Keratinocyte (primary cell): ENCODE measurements around the gene PROCR. TPM values are rescaled to one million over a fixed set of nuclear protein-coding genes. Genes with fewer than 3 reads are reported as not detected.
A peak's percentile ranks its signal among the peaks of the same experiment; 100 is the strongest.

Experiments used
- DNase-seq: peaks from one replicate; pipeline ENCODE4 v3.0.0-alpha.2; 2011; ENCODE audit warnings: low read depth, missing footprints, low spot score
- FAIRE-seq: peaks from 2 replicates; lab custom pipeline; 2011; peaks lifted over from hg19 to GRCh38; lab: Jason Lieb, UNC
- H2AFZ ChIP-seq: 2 replicates; pipeline ENCODE4 v1.6.0; 2012; ENCODE audit warnings: low read length, control low read depth, inconsistent platforms; ENCODE audit not compliant: control insufficient read depth
- H3K27ac ChIP-seq: 2 replicates; pipeline ENCODE4 v1.5.1; 2011; ENCODE audit warnings: low read length; ENCODE audit not compliant: control insufficient read depth, insufficient read depth
- H3K27me3 ChIP-seq: 3 replicates; pipeline ENCODE4 v1.6.0; 2011; ENCODE audit warnings: low read length; ENCODE audit not compliant: control insufficient read depth, insufficient read depth; ENCODE audit errors: extremely low read depth
- H3K36me3 ChIP-seq, 2 experiments: 2 replicates in 1 of 2; 3 replicates in 1 of 2; pipeline ENCODE4 v1.5.1; 2011; ENCODE audit warnings: low read length in 2 of 2, mild to moderate bottlenecking in 1 of 2; ENCODE audit not compliant: control insufficient read depth in 2 of 2, insufficient read depth in 2 of 2; ENCODE audit errors: extremely low read depth in 1 of 2
- H3K4me1 ChIP-seq: 3 replicates; pipeline ENCODE4 v1.5.1; 2011; ENCODE audit warnings: low read length; ENCODE audit not compliant: control insufficient read depth, insufficient read depth; ENCODE audit errors: extremely low read depth
- H3K4me2 ChIP-seq: 3 replicates; pipeline ENCODE4 v1.6.0; 2011; ENCODE audit warnings: low read depth, low read length; ENCODE audit not compliant: control insufficient read depth, insufficient read depth; ENCODE audit errors: extremely low read depth
- H3K4me3 ChIP-seq, 3 experiments: fragments of 200-600 bp in 1 of 3; sonication (generic) in 1 of 3; 2 replicates in 2 of 3; 3 replicates in 1 of 3; pipeline ENCODE4 v1.5.1; 2011 to 2016; ENCODE audit warnings: low read length in 3 of 3, mild to moderate bottlenecking in 3 of 3, control low read depth in 2 of 3, inconsistent platforms in 1 of 3, low read depth in 1 of 3, mixed read lengths in 1 of 3, mixed run types in 1 of 3, moderate library complexity in 1 of 3; ENCODE audit not compliant: control insufficient read depth in 2 of 3, insufficient read depth in 2 of 3; ENCODE audit errors: extremely low read depth in 1 of 3
- H3K79me2 ChIP-seq: 2 replicates; pipeline ENCODE4 v1.6.0; 2012; ENCODE audit warnings: low read length; ENCODE audit not compliant: control insufficient read depth, insufficient read depth
- H3K9ac ChIP-seq: 3 replicates; pipeline ENCODE4 v1.6.0; 2011; ENCODE audit warnings: low read length; ENCODE audit not compliant: control insufficient read depth, insufficient read depth; ENCODE audit errors: extremely low read depth
- H3K9me1 ChIP-seq: 3 replicates; pipeline ENCODE4 v1.6.0; 2011; ENCODE audit warnings: low read length; ENCODE audit not compliant: control insufficient read depth, insufficient read depth; ENCODE audit errors: extremely low read depth
- H3K9me3 ChIP-seq: 2 replicates; pipeline ENCODE4 v1.5.1; 2012; ENCODE audit warnings: low read depth, low read length; ENCODE audit not compliant: control insufficient read depth
- H4K20me1 ChIP-seq: 3 replicates; pipeline ENCODE4 v1.6.0; 2011; ENCODE audit warnings: low read length; ENCODE audit not compliant: control insufficient read depth, insufficient read depth; ENCODE audit errors: extremely low read depth
- EZH2 ChIP-seq: IDR thresholded peaks from one replicate; pipeline ENCODE4 v1.6.1; 2012; ENCODE audit warnings: inconsistent platforms, mild to moderate bottlenecking, low read length, moderate library complexity
- dilution Hi-C: fragments of 300-500 bp; cut with MboI; formaldehyde crosslinking; loops from one replicate; pipeline ENCODE4 v1.7.0; 2020; ENCODE audit warnings: low sequenced_read_pairs; ENCODE audit not compliant: extremely low pct_ligation_motif_present
- polyA minus RNA-seq, 3 experiments: library from RNA; depleted of rRNA, polyadenylated mRNA; stranded (reverse); fragments of >200 nt; gene quantifications; 1 replicate in 1 of 3; 2 replicates in 1 of 3; 3 replicates in 1 of 3; pipeline ENCODE4 v1.2.3, GENCODE V29; 2011
- polyA plus RNA-seq, 5 experiments: library from polyadenylated mRNA; depleted of rRNA in 3 of 5; stranded (reverse) in 3 of 5; stranded (forward) in 1 of 5; unstranded in 1 of 5; fragments of >200 nt; gene quantifications; 1 replicate in 1 of 5; 2 replicates in 3 of 5; 3 replicates in 1 of 5; pipeline versions ENCODE4 v1.2.1 to v1.2.3, GENCODE V29; 2011 to 2012; ENCODE audit warnings: missing spikeins in 2 of 5, low read depth in 1 of 5, low replicate concordance in 1 of 5
- TF ChIP-seq, protein P1 (sequence below), 3 experiments: IDR thresholded peaks in 1 of 3; conservative IDR thresholded peaks in 1 of 3; optimal IDR thresholded peaks in 1 of 3; 2 replicates in 2 of 3; 3 replicates in 1 of 3; pipeline versions ENCODE3 to v1.5.1; 2011; ENCODE audit warnings: low read length in 3 of 3, mild to moderate bottlenecking in 3 of 3, moderate library complexity in 2 of 3, control low read depth in 1 of 3, inconsistent platforms in 1 of 3; ENCODE audit not compliant: insufficient read depth in 2 of 3; ENCODE audit errors: extremely low read depth in 1 of 3

PROCR gene
- polyA plus RNA-seq, result 61.6 to 92.4 TPM (median 74.1 TPM) in 3 replicates
- polyA plus RNA-seq (2011; ENCODE audit: low read depth), result 7.0 TPM
- polyA plus RNA-seq (2011; cell fraction: cytosol; rRNA removed), result 52.3 and 78.5 TPM in 2 replicates
- polyA plus RNA-seq (2011; cell fraction: nucleus; rRNA removed), result 61.9 and 89.3 TPM in 2 replicates
- 20.2 and 62.6 TPM in 2 replicates for polyA plus RNA-seq (2012; ENCODE audit: low replicate concordance)
- 42.6 to 54.4 TPM (median 49.9 TPM) in 3 replicates for polyA minus RNA-seq
- polyA minus RNA-seq (2011; cell fraction: cytosol; rRNA and poly(A)+ RNA removed), result 72.1 TPM
- 36.7 and 42.1 TPM in 2 replicates for polyA minus RNA-seq (2011; cell fraction: nucleus; rRNA and poly(A)+ RNA removed)

DNA sequence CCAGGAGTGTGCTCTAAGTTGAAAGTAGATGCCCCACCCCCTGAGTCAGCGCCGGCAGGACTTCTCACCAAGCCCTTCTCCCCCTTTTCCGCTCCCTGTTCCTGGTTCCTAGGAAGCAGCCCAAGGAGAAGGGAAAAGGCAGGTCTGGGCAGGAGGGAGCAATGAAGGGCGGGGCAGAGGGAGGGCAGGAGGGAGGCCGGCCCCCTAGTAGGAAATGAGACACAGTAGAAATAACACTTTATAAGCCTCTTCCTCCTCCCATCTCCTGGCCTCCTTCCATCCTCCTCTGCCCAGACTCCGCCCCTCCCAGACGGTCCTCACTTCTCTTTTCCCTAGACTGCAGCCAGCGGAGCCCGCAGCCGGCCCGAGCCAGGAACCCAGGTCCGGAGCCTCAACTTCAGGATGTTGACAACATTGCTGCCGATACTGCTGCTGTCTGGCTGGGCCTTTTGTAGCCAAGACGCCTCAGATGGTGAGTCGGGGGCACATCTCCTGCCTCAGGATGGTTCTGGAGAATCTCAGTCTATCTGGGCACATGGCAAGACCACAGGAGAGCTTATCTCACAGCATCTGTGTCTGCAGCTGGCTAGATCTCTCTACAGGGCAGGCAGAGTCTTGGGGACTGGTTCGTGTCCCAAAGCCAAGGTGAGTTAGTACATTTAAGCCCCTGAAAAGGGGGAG is at the start of gene PROCR:
Gene PROCR (plus strand): TSS at position 320 of the 681 bp plus-strand sequence. CDS start 83 bp downstream, at position 403.
- H3K4me3 ChIP-seq, result peak within 1 kb of the TSS; percentile 62 to 95 (median 76)
- H3K9ac ChIP-seq, result peak within 1 kb of the TSS; percentile 89
- peak within 1 kb of the TSS; percentile 95 for H2AFZ ChIP-seq
- TF ChIP-seq, protein P1, sequence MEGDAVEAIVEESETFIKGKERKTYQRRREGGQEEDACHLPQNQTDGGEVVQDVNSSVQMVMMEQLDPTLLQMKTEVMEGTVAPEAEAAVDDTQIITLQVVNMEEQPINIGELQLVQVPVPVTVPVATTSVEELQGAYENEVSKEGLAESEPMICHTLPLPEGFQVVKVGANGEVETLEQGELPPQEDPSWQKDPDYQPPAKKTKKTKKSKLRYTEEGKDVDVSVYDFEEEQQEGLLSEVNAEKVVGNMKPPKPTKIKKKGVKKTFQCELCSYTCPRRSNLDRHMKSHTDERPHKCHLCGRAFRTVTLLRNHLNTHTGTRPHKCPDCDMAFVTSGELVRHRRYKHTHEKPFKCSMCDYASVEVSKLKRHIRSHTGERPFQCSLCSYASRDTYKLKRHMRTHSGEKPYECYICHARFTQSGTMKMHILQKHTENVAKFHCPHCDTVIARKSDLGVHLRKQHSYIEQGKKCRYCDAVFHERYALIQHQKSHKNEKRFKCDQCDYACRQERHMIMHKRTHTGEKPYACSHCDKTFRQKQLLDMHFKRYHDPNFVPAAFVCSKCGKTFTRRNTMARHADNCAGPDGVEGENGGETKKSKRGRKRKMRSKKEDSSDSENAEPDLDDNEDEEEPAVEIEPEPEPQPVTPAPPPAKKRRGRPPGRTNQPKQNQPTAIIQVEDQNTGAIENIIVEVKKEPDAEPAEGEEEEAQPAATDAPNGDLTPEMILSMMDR (optimal IDR thresholded peaks at IDR 0.05 in 1 of 3, IDR thresholded peaks at IDR 0.05 in 1 of 3, conservative IDR thresholded peaks at IDR 0.05 in 1 of 3; ENCODE audit: extremely low read depth in 1 of 3, insufficient read depth in 2 of 3, low read length in 3 of 3), result no peak
- no peak for TF ChIP-seq EZH2
- H4K20me1 ChIP-seq, result no peaks in the 10 kb centered on the region
- peak within 1 kb of the TSS; percentile 99 for H3K4me2 ChIP-seq
- FAIRE-seq (peak; percentile 84), DNase-seq (peak; percentile 94)
- peaks cover 25% of the 10 kb centered on the region for H3K4me1 ChIP-seq
- dilution Hi-C loops, result no loop called here
- H3K9me1 ChIP-seq, result no peaks in the 10 kb centered on the region
- H3K9me3 ChIP-seq, result no peaks in the 10 kb centered on the region
- H3K36me3 ChIP-seq, result peaks cover 9 to 10% of the 10 kb centered on the region in 2 experiments
- H3K27me3 ChIP-seq, result no peaks in the 10 kb centered on the region
- H3K27ac ChIP-seq, result peak within 1 kb of the TSS; percentile 78
- peaks cover 11% of the 10 kb centered on the region for H3K79me2 ChIP-seq

DNA sequence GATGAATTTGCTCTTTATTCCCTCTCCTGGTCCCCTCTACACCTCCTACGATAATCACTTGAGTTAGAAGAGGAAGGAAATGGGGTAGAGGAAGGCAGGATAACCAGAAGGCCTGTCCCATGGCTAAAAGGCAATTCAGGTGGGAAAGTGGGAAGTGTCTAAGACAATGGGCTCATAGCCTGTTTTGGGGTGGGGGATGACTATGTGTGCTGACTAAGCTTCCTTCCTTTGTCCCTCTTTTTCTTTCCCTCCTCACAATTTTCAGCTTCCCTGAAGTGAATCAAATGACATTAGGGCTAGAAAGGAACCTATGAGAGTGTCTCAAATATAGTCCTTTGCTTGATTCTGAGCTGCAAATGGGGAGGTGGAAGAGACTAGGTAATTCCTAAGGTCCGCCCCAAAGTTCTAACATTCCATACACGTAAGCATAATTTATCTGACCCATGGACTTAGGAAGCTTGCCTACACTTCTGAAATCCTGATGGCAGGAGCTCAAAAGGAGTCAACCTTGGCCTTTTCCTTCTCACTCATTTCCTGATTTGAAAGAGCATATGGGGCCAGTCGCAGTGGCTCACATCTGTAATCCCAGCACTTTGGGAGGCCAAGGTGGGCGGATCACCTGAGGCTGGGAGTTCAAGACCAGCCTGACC is 49.0 kb upstream of the PROCR start:
- no peak for FAIRE-seq
- Histone ChIP-seq H3K36me3 (peaks cover 21 to 23% of the 10 kb centered on the region in 2 experiments), H3K9me3 (no peaks in the 10 kb centered on the region)

More for the DNA sequence above, 49.0 kb upstream of the PROCR start:
- Histone ChIP-seq H2AFZ (no peak overlapping the region), H3K9ac (no peak overlapping the region), H3K4me2 (no peak overlapping the region), H3K79me2 (no peaks in the 10 kb centered on the region), H3K9me1 (no peaks in the 10 kb centered on the region), H3K4me3 (no peak overlapping the region), H3K4me1 (no peaks in the 10 kb centered on the region), H4K20me1 (no peaks in the 10 kb centered on the region), H3K27ac (no peak overlapping the region), H3K27me3 (no peaks in the 10 kb centered on the region)
- DNase-seq, result no peak
- dilution Hi-C loops, result no loop called here
- no peak for TF ChIP-seq EZH2
- TF ChIP-seq, protein P1 (optimal IDR thresholded peaks at IDR 0.05 in 1 of 3, IDR thresholded peaks at IDR 0.05 in 1 of 3, conservative IDR thresholded peaks at IDR 0.05 in 1 of 3; ENCODE audit: extremely low read depth in 1 of 3, insufficient read depth in 2 of 3, low read length in 3 of 3), result no peak
